ENCODE results near the gene EFCAB13. TPM values are rescaled to one million over a fixed set of nuclear protein-coding genes. Genes with fewer than 3 reads are reported as not detected.

The EFCAB13 gene
- total and polyA plus RNA-seq, 2 donors (not counting 1 experiment from before 2014, with no cell fraction given) = 1.3 to 9.2 TPM

- no peak overlapping the region for H3K9ac ChIP-seq (ENCODE audit: insufficient read depth, low read length)
- H3K27me3 ChIP-seq (ENCODE audit: control insufficient read depth, insufficient read depth, low read length) = no peaks in the 10 kb centered on the region
- H3K4me2 ChIP-seq (ENCODE audit: extremely low read depth, insufficient read depth, low read length) = no peak overlapping the region
- H2AFZ ChIP-seq (ENCODE audit: low read length) = no peak overlapping the region
- H3K9me3 ChIP-seq (ENCODE audit: control insufficient read depth, insufficient read depth, low read depth, low read length) = no peaks in the 10 kb centered on the region
- no peak overlapping the region for H3K27ac ChIP-seq (ENCODE audit: insufficient read depth, low read length)
- DNase-seq (ENCODE audit: low read depth in 2 of 2) = no peak
- no peak overlapping the region for H3K4me3 ChIP-seq (replicated peaks in 1 of 4; ENCODE audit: control extremely low read depth in 1 of 4, insufficient read depth in 1 of 4, low read depth in 3 of 4, low read length in 4 of 4)
- peaks cover 4% of the 10 kb centered on the region for H3K4me1 ChIP-seq (ENCODE audit: control insufficient read depth, extremely low read depth, insufficient read depth, low read length)
- no peaks in the 10 kb centered on the region for H4K20me1 ChIP-seq (ENCODE audit: control insufficient read depth, extremely low read depth, insufficient read depth, low read length)
- H3K36me3 ChIP-seq (ENCODE audit: control insufficient read depth, insufficient read depth, low read length) = peaks cover 4% of the 10 kb centered on the region
- H3K79me2 ChIP-seq (ENCODE audit: control insufficient read depth, insufficient read depth, low read length) = no peaks in the 10 kb centered on the region
- TF ChIP-seq EZH2 (IDR thresholded peaks at IDR 0.05; ENCODE audit: low read length, missing control alignments) = no peak
- TF ChIP-seq CTCF (conservative IDR thresholded peaks at IDR 0.05 in 1 of 2, IDR thresholded peaks at IDR 0.05 in 1 of 2; ENCODE audit: low read depth in 1 of 2, low read length in 2 of 2) = no peak
Measured at GRCh38 chr17:47286198-47286914, 37.4 kb upstream of the EFCAB13 start.

- TF ChIP-seq EZH2 (IDR thresholded peaks at IDR 0.05; ENCODE audit: low read length, missing control alignments) (no peak), CTCF (conservative IDR thresholded peaks at IDR 0.05 in 1 of 2, IDR thresholded peaks at IDR 0.05 in 1 of 2; ENCODE audit: low read depth in 1 of 2, low read length in 2 of 2) (no peak)
- DNase-seq (ENCODE audit: low read depth in 2 of 2) = no peak
- Histone ChIP-seq H3K4me3 (replicated peaks in 1 of 4; ENCODE audit: control extremely low read depth in 1 of 4, insufficient read depth in 1 of 4, low read depth in 3 of 4, low read length in 4 of 4) (no peak overlapping the region), H3K4me2 (ENCODE audit: extremely low read depth, insufficient read depth, low read length) (no peak overlapping the region), H4K20me1 (ENCODE audit: control insufficient read depth, extremely low read depth, insufficient read depth, low read length) (no peaks in the 10 kb centered on the region), H3K27ac (ENCODE audit: insufficient read depth, low read length) (no peak overlapping the region), H3K27me3 (ENCODE audit: control insufficient read depth, insufficient read depth, low read length) (no peaks in the 10 kb centered on the region), H2AFZ (ENCODE audit: low read length) (no peak overlapping the region), H3K9ac (ENCODE audit: insufficient read depth, low read length) (no peak overlapping the region), H3K9me3 (ENCODE audit: control insufficient read depth, insufficient read depth, low read depth, low read length) (no peaks in the 10 kb centered on the region), H3K79me2 (ENCODE audit: control insufficient read depth, insufficient read depth, low read length) (no peaks in the 10 kb centered on the region), H3K36me3 (ENCODE audit: control insufficient read depth, insufficient read depth, low read length) (peaks cover 4% of the 10 kb centered on the region), H3K4me1 (ENCODE audit: control insufficient read depth, extremely low read depth, insufficient read depth, low read length) (peaks cover 4% of the 10 kb centered on the region)
Measured at GRCh38 chr17:47287068-47287467, 36.7 kb upstream of the EFCAB13 start.

GRCh38 chr17:47287639-47288038, 36.1 kb upstream of the EFCAB13 start:
- Histone ChIP-seq H3K9me3 (ENCODE audit: control insufficient read depth, insufficient read depth, low read depth, low read length) (no peaks in the 10 kb centered on the region), H3K4me3 (replicated peaks in 1 of 4; ENCODE audit: control extremely low read depth in 1 of 4, insufficient read depth in 1 of 4, low read depth in 3 of 4, low read length in 4 of 4) (no peak overlapping the region), H3K9ac (ENCODE audit: insufficient read depth, low read length) (no peak overlapping the region), H3K79me2 (ENCODE audit: control insufficient read depth, insufficient read depth, low read length) (no peaks in the 10 kb centered on the region), H3K4me2 (ENCODE audit: extremely low read depth, insufficient read depth, low read length) (no peak overlapping the region), H3K27ac (ENCODE audit: insufficient read depth, low read length) (no peak overlapping the region), H2AFZ (ENCODE audit: low read length) (no peak overlapping the region), H3K36me3 (ENCODE audit: control insufficient read depth, insufficient read depth, low read length) (peaks cover 4% of the 10 kb centered on the region), H4K20me1 (ENCODE audit: control insufficient read depth, extremely low read depth, insufficient read depth, low read length) (no peaks in the 10 kb centered on the region), H3K27me3 (ENCODE audit: control insufficient read depth, insufficient read depth, low read length) (no peaks in the 10 kb centered on the region), H3K4me1 (ENCODE audit: control insufficient read depth, extremely low read depth, insufficient read depth, low read length) (peaks cover 4% of the 10 kb centered on the region)
- DNase-seq (ENCODE audit: low read depth in 2 of 2) = no peak
- TF ChIP-seq CTCF (conservative IDR thresholded peaks at IDR 0.05 in 1 of 2, IDR thresholded peaks at IDR 0.05 in 1 of 2; ENCODE audit: low read depth in 1 of 2, low read length in 2 of 2) = no peak
- no peak for TF ChIP-seq EZH2 (IDR thresholded peaks at IDR 0.05; ENCODE audit: low read length, missing control alignments)

All from fibroblast of lung (primary cell).